ENCODE results near the gene PAH. TPM values are rescaled to one million over a fixed set of nuclear protein-coding genes. Genes with fewer than 3 reads are reported as not detected.

Gene PAH
- total and polyA plus RNA-seq, 2 of the 13 experiments (the other 11 are each of a cell fraction or from before 2014, with no cell fraction given), result 192 to 451 TPM

DNA sequence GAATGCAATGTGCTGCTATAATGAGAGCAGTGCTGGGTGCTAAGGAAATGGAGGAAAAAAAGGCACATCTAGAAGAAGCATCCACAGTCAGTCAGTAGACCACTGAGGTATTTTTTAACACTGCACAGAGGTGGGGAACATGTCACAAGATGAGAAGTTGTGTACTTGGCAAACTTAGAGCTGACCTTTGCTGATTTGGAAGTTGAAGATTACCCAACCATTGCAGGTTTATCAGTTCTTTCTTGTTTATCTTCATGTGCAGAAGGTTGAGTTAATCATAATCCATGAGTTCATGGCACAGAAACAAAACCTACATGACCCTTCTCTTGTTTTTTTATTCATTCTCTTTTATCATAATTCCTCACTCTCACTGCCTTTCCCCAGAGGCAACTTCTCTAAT, 3.2 kb upstream of the PAH start (continued):
- TF ChIP-seq, protein P1, sequence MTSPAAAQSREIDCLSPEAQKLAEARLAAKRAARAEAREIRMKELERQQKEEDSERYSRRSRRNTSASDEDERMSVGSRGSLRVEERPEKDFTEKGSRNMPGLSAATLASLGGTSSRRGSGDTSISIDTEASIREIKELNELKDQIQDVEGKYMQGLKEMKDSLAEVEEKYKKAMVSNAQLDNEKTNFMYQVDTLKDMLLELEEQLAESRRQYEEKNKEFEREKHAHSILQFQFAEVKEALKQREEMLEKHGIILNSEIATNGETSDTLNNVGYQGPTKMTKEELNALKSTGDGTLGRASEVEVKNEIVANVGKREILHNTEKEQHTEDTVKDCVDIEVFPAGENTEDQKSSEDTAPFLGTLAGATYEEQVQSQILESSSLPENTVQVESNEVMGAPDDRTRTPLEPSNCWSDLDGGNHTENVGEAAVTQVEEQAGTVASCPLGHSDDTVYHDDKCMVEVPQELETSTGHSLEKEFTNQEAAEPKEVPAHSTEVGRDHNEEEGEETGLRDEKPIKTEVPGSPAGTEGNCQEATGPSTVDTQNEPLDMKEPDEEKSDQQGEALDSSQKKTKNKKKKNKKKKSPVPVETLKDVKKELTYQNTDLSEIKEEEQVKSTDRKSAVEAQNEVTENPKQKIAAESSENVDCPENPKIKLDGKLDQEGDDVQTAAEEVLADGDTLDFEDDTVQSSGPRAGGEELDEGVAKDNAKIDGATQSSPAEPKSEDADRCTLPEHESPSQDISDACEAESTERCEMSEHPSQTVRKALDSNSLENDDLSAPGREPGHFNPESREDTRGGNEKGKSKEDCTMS (CRISPR knock-in tag; conservative IDR thresholded peaks at IDR 0.05), result no peak
- 0 out of 2 replicates have a peak, but pooled peaks have one; percentile 52 for TF ChIP-seq BRD4 (CRISPR knock-in tag; IDR thresholded peaks at IDR 0.05)
- no peak for TF ChIP-seq ZNF619 (CRISPR knock-in tag; IDR thresholded peaks at IDR 0.05)
- no peak for TF ChIP-seq ZSCAN20 (CRISPR knock-in tag; IDR thresholded peaks at IDR 0.05; ENCODE audit: borderline replicate concordance)
- TF ChIP-seq KLF12 (CRISPR knock-in tag; IDR thresholded peaks at IDR 0.05; ENCODE audit: borderline replicate concordance), result no peak
- TF ChIP-seq GLI4 (CRISPR knock-in tag; IDR thresholded peaks at IDR 0.05; ENCODE audit: borderline replicate concordance), result no peak
- TF ChIP-seq ZFP41 (CRISPR knock-in tag; IDR thresholded peaks at IDR 0.05; ENCODE audit: borderline replicate concordance), result no peak
- peak in 1 of 2 experiments; percentile 83; a peak in 2 of 4 replicates for TF ChIP-seq KLF16 (CRISPR knock-in tag; IDR thresholded peaks at IDR 0.05)
- peak; percentile 69; the same call in 1 of the 2 replicates for TF ChIP-seq KDM1A (CRISPR knock-in tag; IDR thresholded peaks at IDR 0.05)
- TF ChIP-seq, protein P2, sequence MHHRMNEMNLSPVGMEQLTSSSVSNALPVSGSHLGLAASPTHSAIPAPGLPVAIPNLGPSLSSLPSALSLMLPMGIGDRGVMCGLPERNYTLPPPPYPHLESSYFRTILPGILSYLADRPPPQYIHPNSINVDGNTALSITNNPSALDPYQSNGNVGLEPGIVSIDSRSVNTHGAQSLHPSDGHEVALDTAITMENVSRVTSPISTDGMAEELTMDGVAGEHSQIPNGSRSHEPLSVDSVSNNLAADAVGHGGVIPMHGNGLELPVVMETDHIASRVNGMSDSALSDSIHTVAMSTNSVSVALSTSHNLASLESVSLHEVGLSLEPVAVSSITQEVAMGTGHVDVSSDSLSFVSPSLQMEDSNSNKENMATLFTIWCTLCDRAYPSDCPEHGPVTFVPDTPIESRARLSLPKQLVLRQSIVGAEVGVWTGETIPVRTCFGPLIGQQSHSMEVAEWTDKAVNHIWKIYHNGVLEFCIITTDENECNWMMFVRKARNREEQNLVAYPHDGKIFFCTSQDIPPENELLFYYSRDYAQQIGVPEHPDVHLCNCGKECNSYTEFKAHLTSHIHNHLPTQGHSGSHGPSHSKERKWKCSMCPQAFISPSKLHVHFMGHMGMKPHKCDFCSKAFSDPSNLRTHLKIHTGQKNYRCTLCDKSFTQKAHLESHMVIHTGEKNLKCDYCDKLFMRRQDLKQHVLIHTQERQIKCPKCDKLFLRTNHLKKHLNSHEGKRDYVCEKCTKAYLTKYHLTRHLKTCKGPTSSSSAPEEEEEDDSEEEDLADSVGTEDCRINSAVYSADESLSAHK (CRISPR knock-in tag; IDR thresholded peaks at IDR 0.05; ENCODE audit: borderline replicate concordance), result no peak
- peak; percentile 64; the same call in 1 of the 2 replicates for TF ChIP-seq KLF6 (CRISPR knock-in tag; IDR thresholded peaks at IDR 0.05)
- no peak for TF ChIP-seq U2AF1 (optimal IDR thresholded peaks at IDR 0.05; ENCODE audit: low read depth, low read length)
- no peak for TF ChIP-seq TCF12 (IDR thresholded peaks at IDR 0.05)
- peak; percentile 91; the same call in 1 of the 2 replicates for TF ChIP-seq TCF12 (CRISPR knock-in tag; IDR thresholded peaks at IDR 0.05)
- TF ChIP-seq, protein P3, sequence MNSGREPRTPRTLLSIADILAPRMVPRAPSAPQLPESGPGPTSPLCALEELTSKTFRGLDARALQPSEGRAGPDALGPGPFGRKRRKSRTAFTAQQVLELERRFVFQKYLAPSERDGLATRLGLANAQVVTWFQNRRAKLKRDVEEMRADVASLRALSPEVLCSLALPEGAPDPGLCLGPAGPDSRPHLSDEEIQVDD (CRISPR knock-in tag; IDR thresholded peaks at IDR 0.05; ENCODE audit: borderline replicate concordance), result no peak
- 0 out of 2 replicates have a peak, but pooled peaks have one; percentile 28 for TF ChIP-seq ZNF232 (CRISPR knock-in tag; IDR thresholded peaks at IDR 0.05; ENCODE audit: borderline replicate concordance)
- peak; percentile 97 for TF ChIP-seq MIXL1 (CRISPR knock-in tag; IDR thresholded peaks at IDR 0.05)
- TF ChIP-seq, protein P4, sequence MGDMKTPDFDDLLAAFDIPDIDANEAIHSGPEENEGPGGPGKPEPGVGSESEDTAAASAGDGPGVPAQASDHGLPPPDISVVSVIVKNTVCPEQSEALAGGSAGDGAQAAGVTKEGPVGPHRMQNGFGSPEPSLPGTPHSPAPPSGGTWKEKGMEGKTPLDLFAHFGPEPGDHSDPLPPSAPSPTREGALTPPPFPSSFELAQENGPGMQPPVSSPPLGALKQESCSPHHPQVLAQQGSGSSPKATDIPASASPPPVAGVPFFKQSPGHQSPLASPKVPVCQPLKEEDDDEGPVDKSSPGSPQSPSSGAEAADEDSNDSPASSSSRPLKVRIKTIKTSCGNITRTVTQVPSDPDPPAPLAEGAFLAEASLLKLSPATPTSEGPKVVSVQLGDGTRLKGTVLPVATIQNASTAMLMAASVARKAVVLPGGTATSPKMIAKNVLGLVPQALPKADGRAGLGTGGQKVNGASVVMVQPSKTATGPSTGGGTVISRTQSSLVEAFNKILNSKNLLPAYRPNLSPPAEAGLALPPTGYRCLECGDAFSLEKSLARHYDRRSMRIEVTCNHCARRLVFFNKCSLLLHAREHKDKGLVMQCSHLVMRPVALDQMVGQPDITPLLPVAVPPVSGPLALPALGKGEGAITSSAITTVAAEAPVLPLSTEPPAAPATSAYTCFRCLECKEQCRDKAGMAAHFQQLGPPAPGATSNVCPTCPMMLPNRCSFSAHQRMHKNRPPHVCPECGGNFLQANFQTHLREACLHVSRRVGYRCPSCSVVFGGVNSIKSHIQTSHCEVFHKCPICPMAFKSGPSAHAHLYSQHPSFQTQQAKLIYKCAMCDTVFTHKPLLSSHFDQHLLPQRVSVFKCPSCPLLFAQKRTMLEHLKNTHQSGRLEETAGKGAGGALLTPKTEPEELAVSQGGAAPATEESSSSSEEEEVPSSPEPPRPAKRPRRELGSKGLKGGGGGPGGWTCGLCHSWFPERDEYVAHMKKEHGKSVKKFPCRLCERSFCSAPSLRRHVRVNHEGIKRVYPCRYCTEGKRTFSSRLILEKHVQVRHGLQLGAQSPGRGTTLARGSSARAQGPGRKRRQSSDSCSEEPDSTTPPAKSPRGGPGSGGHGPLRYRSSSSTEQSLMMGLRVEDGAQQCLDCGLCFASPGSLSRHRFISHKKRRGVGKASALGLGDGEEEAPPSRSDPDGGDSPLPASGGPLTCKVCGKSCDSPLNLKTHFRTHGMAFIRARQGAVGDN (CRISPR knock-in tag; IDR thresholded peaks at IDR 0.05), result no peak
- no peak for TF ChIP-seq RBM22 (optimal IDR thresholded peaks at IDR 0.05; ENCODE audit: low read length)
- TF ChIP-seq ZBTB21 (CRISPR knock-in tag; IDR thresholded peaks at IDR 0.05), result no peak
- TF ChIP-seq NFKBIZ (CRISPR knock-in tag; IDR thresholded peaks at IDR 0.05), result peak; percentile 76; the same call in 1 of the 2 replicates
- peak; percentile 95; the same call in 1 of the 2 replicates for TF ChIP-seq FOXK1 (CRISPR knock-in tag; IDR thresholded peaks at IDR 0.05; ENCODE audit: borderline replicate concordance, low read depth)

All from HepG2 (cell line).